HG03575 (cell line): ENCODE results near the gene MAN2C1.
"Not testable (repeated sequence)": the region's sequence is repeated elsewhere in the genome, so short reads cannot be mapped to it uniquely, and the experiment has no call there.

Experiments used
- ATAC-seq: cut with Tn5 transposase; IDR thresholded peaks from one replicate; pipeline ENCODE4 v1.9.1; 2021; ENCODE audit not compliant: unreplicated experiment, insufficient number of reproducible peaks, low FRiP score; ENCODE audit errors: extremely low read depth

MAN2C1 gene

DNA sequence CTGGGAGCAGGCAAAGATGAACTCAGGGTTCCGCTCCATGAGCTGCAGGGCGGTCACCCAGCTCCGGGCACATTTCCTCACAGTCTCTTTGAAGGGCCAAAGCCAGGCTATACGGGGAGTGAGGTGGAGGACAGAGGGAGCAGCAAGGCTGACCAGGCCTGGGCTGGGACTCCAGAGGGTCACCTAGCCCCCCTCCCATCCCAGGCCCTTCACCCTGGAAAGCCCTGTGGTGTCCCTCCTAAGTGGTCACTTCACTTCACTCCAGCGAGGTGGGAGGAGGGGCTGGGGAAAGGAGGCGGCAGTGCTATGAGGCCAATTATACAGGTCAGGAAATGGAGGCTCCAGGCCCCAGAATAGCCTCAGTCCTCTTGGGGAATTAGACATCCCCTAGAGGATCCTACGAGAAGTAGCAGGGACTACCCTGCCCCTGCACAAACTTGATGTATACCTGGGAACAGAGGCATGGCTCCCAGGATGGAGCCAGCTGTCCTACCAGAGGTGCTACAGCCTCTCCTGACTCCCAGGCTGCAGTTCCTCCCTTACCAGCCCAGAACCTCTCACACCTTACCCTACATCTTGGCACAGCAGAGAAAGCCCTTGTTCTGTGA, 5.7 kb downstream of the MAN2C1 start:
- ATAC-seq: no peak

DNA sequence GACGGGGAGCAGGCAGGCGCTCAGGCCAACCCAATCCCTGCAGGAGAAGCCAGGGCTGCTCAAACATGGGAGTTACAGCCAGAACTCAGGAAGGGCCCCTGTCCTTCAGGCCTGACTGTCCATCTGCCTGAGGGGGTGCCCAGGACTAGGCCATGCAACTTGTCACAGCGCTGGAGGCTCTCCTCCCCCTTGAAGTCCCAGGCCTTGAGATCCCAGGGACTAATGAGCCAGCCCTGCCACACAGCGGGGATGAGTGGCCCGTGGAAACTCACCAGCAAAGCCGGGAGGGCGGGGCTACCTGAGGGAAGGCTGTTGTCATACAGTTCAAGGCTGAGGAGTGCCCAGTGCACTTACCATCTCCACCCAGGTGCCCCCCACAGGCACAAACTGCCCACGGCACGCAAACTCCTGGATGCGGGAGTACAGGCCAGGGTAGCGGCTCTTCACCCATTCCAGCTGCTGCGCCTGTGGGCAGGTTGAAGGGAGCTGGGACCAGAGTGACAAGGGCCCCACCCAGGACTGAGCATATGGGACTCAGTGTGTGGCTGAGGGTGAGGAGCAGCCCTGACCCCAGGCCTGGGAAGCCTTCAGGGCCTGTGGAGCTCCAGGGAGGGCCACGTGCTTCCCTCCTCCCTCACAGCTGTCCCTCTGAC, 6.3 kb downstream of the MAN2C1 start:
- ATAC-seq: no peak

DNA sequence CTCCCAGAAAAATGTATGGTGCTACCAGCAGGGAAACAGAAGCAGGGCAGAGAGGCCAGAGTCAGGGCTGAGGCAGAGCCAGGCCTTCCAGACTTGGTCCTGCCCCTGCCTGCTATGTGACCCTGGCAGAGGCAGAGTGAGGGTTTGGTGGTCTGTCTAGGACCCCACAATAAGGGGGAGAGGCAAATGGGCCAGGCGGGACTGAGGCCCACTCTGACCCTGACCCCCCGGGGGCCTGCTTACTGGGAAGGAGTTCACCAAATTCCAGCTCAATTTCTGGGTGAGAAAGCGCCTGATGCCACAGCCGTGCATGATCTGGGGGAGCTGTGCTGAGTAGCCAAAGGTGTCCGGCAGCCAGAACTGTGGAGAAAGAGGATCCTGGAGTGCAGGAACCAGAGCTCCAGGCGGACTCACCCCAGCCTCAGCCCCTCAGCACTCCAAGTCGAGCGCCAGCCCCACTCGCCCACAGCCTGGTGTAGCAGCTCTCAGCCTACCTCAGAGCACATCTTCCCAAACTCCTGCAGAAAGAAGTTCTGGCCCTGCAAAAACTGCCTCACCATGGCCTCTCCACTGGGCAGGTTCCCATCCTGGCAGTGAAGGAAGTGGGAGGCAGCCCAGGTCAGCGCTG, 6.9 kb downstream of the MAN2C1 start:
- no peak for ATAC-seq

DNA sequence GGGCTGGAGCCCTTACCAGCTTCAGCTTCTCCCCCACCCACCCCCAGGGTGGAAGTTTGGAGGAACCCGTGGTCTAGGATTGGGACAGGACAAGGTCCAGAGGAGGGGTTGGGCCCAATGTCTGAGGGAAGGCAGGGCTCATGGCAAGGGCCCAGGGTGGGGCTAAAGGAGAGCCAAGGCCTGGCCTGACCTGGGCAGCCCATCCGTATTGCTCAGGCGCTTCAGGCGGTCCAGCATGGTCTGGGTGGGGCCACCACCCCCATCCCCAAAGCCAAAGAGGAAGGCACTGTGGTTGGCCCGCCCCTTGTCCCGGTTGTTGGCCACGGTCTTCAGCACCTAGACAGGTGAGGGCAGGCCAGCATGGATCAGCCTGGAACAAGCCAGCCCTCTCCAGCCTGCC, 7.6 kb downstream of the MAN2C1 start:
- ATAC-seq: no peak

DNA sequence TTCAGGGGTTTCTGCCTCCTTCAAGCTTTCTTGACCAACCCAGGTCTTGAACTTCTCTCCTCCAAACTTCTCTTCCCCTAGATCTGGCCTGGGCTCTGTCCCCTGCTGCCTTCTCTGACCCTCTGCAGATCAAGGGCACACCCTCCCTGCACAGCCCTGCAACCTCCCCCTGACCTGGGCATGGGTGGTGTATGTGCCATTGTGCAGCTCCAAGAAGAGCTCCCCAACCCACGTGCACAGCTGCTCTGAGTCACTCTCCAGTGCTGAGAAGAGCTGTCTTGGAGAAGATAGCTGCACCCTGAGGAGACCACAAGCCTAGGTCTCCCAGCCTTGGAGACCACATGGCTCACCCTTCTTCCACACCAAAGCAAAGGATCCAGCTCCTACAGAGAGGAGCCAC, 8.0 kb downstream of the MAN2C1 start:
- no peak for ATAC-seq

DNA sequence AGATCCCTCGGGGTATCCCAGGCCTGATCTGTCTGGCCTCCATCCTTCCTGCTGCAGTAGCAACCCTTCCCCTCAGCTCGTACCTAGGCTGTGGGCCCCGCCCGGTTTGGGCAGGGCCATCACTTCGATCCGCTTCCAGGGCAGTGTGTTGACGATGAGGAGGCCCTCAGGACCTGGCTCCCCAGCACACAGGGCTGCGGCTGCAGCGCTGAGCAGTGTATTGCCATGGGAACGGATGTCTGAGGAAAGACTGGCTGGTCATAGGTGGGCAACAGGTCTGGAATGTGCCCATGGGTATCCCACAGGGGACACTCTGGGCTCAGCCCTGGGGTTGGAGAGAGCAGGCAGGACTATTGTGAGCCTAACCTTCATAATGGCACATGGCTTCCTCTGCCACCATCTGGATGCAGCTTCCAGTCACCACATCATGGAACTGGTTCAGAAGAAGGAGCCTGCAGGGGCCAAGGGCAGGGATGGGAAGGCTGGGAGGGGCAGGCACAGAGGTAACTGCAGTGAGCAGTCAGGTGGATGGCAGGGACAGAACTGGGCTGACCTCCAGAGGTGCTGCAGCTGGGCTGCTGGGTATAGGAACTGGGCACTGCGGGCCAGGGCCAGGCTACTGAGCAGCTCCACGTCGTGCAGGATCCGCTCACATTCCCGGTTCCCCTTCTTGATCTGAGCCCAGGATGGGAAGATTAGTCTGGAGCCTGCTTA, 8.7 kb downstream of the MAN2C1 start:
- no peak for ATAC-seq

DNA sequence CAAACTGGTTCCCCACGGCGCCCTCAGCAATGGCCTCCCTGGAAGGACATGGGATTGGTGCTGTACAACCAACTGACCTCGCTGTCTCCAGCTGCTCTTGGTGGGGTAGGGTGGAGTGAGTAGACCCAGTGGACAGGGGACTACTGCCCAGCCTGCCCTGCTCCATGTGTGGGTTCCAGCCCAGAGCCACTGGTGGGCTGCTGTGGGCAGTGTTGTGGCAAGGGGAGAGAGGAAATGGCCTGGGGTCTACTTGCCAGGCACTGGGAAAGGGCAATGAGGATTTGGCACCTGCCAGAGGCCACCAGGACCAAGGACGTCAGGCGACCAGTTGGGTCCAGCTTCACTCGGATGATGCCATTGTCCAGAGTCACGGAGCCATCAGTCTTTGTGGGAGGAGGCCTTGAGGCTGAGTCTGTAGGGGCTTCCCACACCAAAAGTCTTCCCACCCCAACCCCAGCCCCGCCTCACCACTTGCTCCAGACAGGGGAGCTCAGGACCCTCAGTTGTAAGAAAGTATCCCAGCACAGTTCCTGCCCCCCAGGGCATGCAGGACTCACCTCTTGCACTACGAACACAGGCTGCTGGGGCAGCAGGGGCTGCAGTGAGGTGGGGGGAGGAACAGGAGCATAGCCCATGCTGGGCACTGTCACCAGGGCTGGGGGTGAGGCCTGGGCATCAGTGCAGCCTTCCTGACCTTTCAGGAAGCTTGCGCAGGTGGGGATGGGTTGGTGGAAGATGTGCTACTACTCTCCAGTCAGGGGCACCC, 9.5 kb downstream of the MAN2C1 start:
- no peak for ATAC-seq

DNA sequence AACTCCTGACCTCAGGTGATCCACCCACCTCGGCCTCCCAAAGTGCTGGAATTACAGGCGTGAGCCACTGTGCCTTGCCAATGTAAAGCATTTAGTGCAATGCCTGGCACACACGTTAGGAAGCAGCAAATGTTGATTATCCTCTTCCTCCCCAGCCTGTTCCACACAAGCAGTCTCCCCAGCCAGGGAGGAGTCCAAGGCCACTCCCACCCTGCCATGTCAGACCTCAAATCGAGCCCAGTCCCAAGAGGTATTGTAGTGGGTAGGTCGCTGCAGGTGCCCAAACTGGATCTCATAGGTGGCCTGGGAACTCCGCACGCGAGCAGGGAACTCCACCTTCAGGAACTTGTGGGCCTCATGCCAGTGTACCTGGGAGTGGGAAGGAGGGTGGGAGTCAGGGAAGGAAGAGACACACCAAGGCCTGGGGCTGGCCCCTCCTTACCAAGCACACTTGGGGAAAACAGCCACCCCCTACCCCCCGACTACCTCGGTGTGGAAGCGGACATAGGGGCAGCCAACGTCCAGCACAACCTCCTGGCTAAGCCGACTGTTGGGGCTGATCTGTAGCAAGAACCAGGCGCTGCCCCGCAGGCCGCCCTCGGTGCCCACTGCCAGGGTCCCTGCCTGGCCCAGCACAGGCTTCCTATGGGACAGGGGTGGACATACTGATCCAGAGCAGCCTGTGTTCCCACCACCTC, 10.3 kb downstream of the MAN2C1 start:
- ATAC-seq: no peak

DNA sequence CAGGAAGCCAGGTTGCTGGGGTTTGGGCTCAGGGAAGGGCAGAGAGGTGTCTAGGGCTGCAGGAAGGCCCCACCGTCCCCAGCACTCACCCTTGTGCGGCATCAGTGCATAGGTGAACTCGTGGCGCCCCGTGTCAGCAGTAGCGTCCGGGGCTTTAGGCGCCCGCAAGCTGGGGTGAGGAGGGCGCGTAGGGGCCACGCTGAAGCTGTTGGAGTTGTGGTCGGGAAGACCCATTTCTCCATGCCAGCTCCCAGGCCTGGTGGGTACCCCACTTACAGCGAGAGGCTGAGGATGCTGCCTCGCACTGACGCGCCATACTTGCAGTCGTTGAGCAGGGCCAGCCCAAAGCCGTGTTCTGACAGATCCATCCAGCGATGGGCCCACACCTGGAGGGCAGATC, 11.9 kb downstream of the MAN2C1 start:
- no peak for ATAC-seq

DNA sequence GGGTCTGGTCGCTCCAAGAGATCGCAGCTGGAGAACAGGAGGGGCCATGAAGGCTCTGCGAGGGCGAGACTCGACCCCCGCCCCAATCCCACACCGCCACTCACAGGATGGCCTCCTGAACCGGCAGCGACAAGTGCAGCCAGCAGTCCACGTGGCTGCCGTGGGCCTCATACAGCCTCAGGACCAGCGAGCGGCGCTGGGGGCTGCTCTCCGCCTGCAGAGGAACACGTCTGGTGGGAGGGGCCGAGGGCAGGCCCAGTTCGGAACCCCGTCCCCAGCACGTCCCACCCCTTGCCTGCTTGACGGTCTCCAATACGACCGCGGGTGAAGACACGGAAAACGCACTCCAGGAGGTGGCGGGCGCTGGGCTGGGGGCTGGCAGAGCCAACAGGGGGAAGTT, 12.4 kb downstream of the MAN2C1 start:
- ATAC-seq: no peak

DNA sequence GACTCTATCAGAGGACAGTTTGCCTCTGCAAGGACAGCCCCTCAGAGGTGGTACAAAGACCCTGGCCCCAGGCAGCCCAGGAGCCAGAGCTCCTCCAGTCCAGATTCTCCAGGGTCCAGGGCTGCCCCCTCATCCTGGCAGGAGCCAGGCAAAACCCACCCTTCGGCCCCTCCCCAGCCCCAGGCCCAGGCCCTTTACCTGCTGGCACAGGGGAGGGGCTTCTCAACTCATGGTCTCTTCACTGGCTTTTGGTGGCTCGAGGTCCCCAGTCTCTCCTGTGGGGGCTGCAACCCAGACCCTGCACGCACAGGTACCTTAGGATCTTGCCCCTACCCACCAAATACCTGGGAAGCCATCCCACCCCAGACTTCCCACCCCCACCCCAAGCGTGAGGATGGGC, 13.0 kb downstream of the MAN2C1 start:
- no peak for ATAC-seq

DNA sequence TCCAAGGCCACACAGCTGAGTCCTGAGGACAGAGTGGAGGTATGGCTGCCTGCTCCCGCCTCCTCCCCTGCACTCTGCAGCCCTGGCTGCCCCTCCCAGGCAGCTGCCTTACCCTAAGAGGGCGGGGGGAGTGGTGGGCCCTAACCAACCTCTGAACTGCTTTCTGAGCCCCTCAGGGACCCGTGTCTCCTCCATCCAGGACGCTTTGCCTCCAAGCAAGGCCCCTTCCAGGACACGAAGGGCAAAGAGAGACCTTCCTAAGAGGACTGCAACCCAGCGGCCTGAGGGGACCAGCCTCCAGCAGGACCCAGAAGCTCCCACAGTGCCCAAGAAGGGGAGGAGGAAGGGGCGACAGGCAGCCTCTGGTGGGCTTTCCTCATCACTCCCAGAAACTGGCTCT, 14.0 kb downstream of the MAN2C1 start:
- ATAC-seq: no peak

DNA sequence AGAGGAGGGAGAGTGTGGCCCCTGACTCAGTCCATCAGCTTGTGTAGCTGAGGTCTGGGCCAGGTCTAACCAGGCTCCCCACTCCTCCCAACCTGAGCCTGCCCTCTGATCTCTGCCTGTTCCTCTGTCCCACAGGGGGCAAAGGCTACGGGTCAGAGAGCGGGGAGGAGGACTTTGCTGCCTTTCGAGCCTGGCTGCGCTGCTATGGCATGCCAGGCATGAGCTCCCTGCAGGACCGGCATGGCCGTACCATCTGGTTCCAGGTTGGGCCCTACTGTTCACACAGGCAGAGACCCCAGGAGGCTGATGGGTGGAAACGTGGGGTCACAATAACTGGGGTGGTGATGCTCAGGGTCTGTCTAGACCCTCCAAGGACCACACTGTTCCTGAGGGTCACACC, 14.8 kb downstream of the MAN2C1 start:
- no peak for ATAC-seq

DNA sequence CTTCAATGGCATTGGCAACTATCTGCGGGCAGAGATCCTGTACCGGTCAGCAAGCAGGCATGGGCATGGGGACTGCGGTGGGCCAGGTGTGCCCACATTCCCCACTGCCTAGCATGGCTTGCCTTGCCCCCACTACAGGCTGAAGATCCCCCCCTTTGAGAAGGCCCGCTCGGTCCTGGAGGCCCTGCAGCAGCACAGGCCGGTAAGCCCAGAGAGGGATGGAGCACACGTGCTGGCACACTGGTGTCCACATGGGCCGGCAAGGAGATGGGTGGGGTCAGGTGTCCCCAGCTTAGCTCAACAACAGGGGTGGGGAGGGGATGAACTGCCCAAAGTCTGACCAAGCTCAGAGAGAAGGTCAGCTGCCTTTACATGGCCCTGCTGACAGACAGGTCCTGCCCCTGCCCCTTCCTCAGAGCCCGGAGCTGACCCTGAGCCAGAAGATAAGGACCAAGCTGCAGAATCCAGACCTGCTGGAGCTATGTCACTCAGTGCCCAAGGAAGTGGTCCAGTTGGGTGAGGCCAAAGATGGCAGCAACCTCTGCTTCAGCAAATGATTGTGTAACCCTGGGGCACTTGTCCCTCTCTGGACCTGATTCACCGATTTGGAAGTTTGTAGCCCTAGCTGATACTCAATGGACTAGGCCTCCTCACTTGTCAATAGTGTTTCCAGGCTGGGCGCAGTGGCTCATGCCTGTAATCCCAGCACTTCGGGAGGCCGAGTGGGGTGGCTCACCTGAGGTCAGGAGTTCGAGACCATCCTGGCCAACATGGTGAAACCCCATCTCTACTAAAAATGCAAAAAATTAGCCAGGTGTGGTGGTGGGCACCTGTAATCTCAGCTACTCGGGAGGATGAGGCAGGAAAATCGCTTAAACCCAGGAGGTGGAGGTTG, 16.0 kb downstream of the MAN2C1 start:
- no peak for ATAC-seq

DNA sequence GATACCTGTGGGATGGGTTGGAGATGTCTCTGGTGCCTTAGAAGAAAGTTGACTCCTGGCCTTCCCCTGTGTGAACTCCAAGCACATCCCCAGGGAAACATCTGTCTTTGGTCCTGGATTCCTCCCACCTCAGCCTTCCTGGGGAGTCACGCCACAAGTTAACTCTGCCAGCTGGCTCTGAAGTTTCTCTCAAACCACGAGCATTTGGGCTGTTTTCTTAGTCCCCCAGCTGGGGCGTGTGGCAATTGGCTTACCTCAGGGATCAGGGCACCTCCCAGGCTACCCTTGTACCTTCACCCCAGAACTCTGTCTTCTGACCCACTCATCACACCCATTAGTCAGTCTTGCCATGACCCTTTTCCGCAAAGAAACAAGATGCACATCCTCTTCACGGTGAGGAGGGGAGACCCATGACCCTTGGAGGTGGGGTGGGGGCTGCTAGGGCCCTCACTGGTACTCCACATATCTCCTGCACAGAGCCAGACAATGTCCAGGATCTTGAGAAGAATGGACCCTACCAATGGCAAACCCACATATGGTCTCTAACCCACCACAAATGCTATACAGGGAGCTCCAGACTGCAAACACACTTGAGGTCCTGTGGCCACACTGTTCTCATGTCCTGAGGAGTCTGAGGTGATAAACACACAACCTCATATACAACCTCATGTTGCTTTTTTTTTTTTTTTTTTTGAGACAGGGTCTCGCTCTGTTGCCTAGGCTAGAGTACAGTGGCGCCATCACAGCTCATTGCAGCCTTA, 17.6 kb downstream of the MAN2C1 start:
- no peak for ATAC-seq

DNA sequence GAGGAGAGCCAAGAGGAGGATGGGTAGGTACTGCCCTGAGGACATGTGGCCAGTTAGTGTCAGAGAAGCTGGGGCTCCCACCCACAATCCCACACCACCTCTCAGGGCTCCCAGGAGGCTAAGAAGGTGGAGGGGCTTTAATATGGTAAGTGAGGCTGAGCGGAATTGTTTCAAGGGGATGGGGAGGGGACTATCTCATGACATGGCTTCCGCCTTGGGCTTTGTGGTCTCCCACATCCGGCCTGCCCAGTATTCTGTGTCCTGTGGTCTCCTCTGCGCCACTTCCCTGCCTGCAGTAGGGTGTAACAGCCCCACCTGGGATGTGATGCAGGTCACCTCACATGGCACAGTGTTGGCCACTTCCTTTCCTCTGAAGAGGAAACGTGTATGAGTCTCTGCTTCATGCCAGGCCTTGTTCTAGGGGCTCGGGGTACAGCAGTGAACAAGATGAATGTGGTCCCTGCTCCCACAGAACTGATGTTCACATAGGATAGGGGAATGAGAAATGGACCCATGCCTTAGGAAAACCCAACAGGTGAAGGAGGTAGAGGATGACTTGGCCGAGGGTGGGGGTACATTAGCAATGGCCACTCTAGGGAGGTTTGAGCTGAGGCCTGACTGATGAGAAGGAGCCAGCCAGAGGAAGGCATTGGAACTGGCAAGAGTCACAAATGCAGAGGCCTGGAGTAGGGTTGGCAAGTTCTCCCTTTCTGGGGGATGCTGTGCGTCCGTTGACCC, 18.4 kb downstream of the MAN2C1 start:
- ATAC-seq: no peak

DNA sequence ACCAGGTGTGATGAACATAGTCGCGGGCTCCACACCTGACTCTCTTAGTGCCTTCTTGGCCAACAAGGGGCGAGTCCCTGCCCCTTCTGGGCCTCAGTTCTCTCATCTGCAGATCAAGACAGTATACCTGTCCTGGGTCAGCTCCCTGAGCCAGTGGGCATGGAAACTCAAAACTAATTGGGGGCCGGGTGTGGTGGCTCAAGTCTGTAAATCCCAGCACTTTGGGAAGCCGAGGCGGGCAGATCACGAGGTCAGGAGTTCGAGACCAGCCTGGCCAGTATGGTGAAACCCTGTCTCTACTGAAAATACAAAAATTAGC, 19.1 kb downstream of the MAN2C1 start:
- ATAC-seq: not testable (repeated sequence)
